Amniotic stem cell (primary cell): ENCODE measurements around the gene PRKCA.
"Not testable (repeated sequence)": the region's sequence is repeated elsewhere in the genome, so short reads cannot be mapped to it uniquely, and the experiment has no call there.

ENCODE experiments used
- DNase-seq: peaks from one replicate; lab custom pipeline; 2025; lab: John Stamatoyannopoulos, UW

The PRKCA gene

DNA sequence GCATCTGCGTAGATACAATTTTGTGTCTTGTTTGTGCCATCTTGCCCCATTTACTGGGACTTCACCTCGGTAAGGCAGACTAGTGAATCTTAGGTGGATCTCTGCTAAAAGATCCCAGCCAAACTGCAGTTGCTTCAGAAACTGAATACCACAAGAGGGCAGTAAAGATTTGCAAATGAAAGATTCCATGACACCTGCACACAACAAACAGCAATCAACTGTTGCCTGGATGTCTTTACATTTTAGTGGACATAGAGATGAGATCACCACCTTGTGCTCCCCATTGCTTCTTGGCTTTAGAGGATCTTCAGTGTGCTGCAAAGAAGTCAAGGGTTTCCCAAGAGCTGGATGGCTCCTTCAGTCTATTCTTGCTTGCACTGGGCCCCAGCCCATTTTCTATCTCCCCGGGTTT is 413.3 kb downstream of the PRKCA start:
- DNase-seq: no peak

DNA sequence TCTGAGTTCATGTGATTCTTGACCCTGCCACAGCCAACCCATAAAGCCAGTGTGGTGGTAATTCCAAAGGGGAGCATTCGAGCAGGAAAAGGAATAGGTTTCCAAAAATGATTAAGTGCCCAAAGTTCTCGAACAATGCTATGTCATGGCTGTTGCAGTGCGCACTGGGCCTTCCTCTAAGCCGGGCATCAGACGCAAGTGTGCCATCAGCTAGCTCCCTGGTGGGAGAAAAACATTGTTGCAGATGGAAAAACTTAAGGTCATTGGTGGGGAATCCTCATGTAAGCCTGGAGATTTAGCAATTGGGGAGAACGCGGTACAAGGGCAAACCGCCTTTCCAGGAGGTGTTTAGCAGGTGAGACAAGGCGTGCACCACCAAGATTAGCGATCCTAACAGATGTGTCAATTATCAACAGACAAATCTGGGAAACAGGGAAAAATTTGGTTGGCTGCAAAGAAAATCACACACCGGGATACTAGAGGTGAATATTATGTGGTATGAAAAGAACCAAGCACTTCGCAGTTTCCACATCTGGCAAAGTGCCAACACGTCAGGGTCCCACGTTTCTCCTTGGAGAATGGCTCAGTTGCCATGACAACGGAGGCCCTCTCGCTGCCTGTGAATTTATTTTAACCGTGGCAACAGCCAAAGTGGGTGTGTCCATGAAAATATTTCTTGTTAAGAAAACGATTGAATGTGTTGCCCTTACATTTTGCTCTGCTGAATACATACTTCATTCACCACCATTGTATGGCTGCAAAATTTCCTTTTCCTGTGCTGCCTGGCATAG is 414.0 kb downstream of the PRKCA start:
- DNase-seq: no peak

DNA sequence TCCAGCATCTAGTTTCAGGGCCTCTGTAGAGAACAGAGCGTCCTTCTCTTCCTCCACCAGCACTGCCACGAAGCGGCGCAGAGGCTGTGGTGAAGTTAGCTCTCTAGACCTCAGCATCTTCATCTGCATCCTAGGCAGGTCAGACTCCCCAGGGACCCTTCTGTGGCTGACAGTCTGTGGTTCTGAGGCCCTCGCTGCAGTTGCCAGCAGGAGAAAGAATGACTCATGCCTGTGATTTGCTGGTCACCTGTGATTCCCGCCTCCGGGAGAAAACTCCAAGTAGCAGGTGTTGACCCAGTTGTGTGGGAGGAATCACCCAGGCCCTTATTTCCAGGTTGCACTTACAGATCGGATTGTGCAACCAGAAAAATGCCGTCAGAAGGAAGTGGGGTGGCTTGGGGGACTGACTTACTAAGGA is 415.2 kb downstream of the PRKCA start:
- DNase-seq: no peak

DNA sequence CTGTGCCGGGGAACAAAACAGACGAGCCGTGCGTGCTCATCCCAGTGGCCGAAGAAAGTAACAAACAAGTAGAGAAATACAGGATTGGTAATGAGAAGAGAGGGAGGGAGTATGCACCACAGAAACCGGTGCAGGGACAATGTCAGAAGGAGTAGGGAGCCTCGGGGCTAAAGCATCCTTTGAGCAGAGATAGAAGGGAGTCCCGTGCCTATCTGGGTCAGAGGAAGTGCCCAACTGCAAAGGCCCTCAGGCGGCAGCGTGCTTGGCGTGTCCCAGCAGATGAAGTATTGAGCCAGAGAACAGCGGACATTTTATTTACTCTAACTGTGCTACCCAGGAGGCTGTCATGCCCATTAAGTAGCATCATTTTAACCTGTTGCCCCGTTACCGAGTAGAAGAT is 417.6 kb downstream of the PRKCA start:
- DNase-seq: no peak

DNA sequence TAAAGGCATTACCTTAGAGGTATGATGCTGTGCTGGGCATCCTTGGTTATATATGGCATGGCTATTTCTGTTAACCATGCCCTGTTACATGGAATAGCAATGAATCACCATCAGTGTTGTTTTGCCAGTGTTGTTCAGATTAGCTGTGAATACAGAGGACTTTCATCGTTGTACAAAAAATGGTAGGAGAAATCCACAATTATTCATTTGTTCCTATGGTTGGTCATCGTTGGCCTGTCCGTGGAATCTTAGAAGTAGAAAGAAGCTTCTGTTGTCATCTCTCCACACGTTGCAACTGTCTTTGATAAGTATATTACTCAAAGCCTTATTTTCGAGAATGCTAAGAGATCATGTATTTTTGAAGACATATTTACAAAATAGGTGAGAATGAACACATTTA is 418.2 kb downstream of the PRKCA start:
- DNase-seq: no peak

DNA sequence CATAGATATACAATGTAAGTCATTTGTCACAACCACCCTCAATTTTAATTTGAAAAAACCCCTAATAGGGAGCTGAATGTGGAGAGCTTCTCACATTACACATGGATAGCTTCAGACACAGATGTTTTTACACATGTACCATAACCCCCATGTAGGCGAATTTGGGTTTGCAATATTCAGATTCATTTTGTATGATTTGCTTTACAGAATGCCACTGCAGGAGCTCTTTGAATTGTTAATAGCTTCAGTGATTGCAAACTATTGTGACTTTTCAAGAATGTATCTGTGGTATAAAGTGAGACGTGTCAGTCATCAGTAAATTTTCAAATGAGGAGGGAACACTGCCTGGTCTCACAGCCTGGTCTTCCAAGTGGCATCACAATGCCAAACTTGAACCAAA is 419.9 kb downstream of the PRKCA start:
- no peak for DNase-seq

DNA sequence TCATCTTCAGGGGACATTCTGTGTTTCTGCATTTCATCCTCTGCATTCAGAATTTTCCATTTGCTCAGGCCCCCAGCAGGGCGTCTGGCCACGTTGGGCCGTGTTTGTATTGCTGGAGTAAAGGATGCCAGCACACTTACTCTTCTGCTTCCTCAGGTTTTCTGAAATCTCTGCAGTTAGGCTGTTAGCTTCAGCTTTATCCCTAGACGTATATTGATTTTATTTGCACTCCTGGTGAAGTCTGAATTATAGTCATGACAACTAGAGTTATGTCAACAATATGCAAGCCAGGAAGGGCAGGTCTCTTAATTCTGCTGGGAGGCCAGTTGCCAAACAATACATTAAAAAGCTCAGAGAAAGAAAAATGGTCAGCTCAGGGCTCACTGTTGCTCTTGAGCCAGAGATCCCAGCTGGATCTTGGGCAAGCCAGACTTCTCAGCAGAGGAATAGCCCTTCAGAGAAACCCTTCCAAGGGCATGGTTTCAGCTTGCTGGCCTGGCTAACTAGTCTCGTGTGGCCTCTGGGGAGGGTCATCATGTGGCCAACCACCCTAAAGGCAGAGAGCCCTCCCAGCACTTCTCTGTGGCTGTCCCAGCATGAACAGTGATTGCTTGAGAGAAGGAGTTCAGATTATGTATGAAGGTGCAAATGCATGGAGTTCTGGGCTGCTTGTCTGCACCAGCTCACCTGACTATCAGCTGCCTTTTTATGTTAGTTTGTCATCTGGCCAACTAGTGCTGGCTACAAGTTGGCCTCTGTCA is 422.3 kb downstream of the PRKCA start:
- no peak for DNase-seq

DNA sequence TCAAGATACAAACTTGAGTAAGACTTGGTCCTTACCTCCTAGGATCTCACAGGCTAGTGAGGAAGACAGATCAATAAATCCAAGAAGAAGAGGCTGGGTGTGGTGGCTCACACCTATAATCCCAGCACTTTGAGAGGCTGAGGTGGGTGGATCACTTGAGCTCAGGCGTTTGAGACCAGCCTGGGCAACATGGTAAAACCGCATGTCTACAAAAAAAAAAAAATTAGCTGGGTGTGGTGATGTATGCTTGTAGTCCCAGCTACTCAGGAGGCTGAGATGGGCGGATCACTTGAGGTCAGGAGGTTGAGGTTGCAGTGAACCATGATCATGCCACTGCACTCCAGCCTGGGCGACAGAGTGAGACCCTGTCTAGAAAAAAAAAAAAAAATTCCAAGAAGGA is 423.0 kb downstream of the PRKCA start:
- not testable (repeated sequence) for DNase-seq

DNA sequence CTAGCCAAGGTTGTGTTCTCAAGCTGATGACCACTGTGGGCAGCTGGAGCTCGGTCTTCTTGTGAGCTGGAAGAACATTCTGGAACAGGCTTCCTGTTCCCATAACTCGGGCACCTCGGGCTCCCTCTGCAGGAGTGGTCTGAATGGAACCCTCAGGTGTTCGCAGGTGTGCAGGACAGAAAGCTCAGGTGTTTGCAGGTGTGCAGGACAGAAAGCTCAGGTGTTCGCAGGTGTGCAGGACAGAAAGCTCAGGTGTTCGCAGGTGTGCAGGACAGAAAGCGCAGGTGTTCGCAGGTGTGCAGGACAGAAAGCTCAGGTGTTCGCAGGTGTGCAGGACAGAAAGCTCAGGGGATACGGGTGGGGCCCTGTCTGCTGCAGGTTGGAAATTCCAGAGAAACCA is 423.5 kb downstream of the PRKCA start:
- DNase-seq: no peak

DNA sequence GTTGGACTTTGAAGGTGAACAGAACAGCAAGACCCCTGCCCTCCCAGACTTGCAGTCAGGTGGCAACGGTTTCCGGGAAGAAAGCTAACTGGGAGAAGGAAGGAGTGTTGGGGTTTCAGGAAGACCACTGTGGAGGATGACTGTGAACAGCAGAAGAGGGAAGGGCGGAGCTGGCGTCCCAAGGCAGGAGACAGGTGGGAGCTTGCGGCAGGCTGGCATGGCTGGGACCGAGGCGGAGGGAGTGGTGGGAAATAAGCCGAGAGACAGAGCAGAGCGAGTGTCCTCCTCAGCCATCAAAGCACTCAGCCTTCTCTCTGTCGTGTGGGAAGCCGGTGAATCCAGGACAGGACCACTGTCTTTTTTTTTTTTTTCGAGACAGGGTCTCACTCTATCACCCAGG is 424.0 kb downstream of the PRKCA start:
- no peak for DNase-seq

DNA sequence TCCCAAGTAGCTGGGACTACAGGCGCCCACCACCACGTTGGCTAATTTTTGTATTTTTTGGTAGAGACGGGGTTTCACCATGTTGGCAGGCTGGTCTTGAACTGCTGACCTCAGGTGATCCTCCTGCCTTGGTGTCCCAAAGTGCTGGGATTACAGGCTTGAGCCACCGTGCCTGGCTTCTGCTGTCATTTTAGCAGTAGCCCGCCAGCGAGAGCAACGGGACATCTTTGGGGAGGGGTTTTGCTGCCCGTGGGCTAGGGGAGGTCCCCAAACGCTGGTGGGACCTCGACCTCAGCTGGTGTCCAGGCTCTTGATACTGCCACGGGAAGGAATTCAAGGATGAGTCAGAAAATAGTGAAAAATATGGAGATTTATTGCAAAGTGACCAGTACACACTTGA is 424.4 kb downstream of the PRKCA start:
- no peak for DNase-seq

DNA sequence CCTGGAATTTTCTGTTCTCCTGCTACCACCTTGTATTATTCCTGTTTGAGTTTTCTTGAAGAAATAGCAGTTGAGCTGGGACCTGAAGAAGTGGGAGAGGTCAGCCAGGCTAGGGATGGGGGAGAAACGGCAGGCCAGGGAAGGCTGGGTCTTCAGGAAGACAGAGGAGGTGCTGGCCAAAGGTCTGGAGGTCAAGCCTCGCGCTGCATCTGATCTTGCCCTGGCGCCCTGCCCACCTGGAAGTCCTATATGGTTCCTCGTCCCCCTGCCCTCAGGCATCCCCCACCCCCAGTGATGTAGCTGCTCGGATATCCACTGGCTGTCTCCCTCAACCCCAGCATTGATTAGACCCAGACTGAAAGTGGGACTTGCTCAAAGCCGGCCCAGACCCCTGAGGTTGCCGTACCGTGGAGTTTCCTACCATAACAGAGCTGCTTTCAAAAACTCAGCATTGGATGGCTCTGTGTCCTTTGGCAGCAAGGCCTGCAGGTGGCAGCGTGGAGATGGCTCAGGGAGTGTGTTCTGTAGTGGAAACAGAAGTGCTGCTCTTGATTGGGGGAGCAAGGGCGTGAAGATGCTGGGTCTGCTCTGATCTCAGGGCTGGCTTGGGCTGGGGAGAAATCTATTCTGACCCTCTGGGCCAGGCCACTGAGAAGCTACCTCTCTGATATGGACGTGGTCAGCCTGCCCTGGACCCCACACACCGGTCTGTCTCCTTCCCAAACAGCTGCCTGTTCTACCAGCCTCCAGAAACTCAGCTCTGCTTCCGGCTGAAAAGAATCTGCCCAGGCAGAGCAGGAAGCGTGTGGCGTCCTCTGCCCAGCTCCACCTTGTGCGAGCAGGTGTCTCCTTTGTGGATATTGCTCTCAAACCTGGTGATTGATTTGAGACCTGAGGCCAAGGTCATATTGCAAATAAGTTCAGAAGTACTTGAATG is 425.5 kb downstream of the PRKCA start:
- DNase-seq: no peak

DNA sequence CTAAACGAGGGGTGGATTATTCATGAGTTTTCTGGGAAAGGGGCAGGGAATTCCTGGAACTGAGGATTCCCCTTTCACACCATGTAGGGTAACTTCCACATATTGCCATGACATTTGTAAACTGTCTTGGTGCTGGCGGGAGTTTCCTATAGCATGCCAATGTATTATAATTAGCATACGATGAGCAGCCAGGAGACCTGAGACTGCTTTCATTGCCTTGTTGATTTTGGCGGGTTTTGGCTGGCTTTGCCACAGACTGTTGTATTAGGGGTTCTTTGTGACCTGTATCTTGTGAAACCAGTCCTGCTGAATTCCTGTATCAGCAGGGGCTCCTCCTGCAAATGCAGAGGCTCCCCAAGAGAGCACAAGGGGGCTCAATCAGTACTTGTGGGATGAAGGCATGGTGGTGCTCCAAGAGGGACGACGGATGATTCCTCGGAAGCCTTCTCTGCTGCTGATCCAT is 428.1 kb downstream of the PRKCA start:
- no peak for DNase-seq

DNA sequence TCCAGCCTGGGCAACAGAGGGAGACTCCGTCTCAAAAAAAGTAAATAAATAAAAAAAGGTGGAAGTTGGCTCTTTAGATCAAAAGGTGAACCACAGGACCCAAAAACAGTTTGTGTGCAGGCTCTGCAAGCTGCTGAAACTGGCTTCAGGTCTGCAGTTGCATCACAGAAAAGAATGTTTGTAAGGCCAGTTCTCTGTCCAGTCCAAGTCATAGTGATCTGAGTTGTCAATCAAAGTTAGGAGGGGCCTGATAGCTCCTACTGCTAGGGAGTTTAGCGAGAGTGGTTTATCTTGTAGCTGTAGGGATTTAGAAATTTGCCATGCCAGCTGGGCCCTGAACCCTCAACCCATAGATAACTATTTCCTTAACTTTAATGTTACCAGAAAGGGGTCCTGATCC is 431.3 kb downstream of the PRKCA start:
- no peak for DNase-seq

DNA sequence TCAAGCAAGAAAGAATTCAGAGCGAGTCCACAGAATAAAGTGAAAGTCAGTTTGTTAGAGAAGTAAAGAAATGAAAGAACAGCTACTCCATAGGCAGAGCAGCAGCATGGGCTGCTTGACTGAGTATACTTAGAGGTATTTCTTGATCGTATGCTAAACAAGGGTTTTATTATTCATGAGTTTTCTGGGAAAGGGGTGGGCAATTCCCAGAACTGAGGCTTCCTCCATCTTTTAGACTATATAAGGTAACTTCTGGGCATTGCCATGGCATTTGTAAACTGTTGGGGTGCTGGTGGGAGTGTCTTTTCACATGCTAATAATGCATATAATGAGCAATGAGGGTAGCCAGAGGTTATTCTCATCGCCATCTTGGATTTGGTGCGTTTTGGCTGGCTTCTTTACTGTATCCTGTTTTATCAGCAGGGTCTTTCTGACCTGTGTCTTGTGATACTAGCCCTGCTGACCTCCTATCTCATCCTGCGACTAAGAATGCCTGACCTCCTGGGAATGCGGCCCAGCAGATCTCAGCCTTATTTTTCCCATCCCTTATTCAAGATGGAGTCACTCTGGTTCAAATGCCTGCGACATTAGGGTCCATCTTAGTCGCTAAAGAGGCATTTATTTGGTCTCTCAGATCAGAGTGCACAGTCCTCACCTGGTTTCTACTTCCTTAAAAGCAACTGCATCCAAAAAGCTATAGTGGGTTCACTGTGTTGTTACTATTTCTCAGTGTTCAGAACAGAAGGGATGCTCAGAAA is 432.0 kb downstream of the PRKCA start:
- no peak for DNase-seq

DNA sequence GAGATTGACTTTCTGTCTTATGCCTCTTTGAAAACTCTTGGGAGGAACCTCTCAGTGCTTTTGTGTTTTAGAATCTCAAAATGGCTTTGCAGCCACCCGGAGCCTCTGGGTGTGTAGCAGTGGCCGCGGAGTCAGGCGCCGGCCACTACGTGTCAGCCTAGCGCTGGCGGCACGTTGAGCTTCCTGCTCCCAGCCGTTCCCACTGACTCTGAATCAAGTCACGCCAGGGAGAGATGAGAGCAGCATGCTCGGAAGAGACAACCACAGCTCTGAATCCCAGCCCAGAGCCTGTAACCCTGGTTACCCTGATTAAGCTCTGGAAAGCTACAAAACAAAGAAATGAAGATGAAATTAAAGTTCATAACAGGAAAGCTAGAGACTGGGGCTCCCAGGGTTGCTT is 435.1 kb downstream of the PRKCA start:
- no peak for DNase-seq

DNA sequence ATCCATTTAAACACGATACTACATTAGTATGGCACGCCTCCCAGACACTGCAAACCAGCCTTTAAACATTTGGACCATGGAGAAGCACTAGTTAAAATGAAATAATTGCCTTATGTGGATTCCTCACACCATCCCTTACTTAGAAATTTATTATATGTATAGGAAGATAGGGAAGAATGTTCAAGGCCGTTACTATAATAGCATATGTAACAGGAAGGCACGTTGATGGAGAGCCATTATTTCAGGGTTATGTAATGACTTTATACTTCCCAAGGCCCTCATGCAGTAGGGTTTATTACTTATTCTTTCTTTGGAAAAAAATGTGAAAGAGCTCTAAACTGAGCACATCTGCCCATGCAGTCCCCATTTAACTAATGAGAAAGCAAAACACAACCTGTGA is 435.9 kb downstream of the PRKCA start:
- DNase-seq: no peak

DNA sequence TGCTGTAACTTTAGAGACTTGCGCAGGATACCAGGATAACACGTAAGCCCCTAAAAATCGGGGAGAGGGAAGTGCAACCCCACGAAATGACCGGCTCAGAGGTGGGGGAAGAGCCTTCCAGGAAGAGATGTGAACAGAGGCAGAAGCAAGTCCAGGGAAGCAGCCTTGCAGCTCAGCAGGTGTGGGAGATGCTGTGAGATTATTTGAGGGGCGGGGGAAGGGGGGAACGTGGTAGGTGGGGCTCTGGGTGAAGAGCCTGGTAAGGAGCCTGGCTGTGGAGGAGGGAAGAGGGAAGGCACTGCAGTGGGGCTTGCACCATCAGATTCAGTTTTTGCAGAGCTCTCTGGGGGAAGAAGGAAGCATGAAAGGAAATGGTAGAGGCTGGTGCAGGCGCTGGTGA is 437.1 kb downstream of the PRKCA start:
- no peak for DNase-seq

DNA sequence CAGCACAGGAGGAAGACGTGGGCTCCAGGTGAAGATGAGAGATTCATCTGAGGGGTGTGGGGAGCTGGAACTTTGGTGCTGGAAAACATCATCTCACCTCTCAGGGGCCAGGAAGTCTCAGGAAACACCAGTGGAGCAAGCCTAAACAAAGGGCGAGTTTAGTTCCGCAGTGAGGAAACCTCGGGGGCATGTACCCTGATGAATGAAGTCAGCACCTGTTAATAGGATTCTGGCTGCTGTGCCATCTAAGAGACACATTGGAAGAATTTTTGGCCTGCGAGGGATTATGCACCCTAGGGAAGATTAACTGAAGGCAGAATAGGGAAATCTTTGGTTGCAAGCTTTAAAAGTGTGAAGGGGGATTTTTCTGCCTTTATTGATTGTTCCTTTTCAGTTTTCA is 437.8 kb downstream of the PRKCA start:
- no peak for DNase-seq

DNA sequence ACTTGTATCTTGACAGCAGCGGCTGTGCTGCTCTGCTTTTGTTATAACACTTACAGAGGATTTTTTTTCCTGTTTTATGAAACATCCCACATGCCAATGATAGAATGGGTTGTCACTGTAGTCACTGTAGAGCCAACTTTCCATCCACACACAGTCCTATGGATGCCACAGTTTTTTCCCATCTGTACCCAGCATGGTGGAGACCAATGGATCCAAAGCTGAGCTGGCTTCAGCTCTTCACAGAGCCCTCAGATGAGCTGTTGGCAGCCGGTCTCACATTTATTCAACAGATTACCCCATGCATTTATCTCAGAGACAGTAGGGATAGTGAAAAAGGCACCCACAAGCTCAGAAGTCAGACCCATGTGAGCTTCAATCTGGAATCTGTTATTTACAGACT is 441.1 kb downstream of the PRKCA start:
- DNase-seq: no peak

DNA sequence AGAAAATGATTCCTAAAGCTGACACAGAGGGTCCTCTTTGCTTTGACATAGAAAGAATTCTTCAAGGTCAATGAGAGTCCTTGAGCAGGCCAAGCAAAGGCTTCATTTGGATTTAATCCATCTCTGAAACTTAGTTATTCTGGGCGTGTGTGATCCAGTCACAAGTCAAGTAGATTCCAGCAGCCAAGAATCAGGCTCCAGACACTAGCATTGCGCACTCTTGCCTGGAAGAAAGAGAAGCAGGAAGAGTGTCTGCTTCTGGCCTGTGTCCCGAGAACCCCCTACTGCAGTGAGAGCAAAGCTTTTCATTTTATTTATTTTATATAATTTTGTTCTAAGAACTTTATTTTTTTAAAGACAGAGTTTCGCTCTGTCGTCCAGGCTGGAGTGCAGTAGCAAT is 444.3 kb downstream of the PRKCA start:
- no peak for DNase-seq
